ENCODE measurements around the gene LSS. TPM values are rescaled to one million over a fixed set of nuclear protein-coding genes. Genes with fewer than 3 reads are reported as not detected.

Gene LSS
- polyA plus RNA-seq, 1 donor from 2014 or later: 101 TPM

DNA sequence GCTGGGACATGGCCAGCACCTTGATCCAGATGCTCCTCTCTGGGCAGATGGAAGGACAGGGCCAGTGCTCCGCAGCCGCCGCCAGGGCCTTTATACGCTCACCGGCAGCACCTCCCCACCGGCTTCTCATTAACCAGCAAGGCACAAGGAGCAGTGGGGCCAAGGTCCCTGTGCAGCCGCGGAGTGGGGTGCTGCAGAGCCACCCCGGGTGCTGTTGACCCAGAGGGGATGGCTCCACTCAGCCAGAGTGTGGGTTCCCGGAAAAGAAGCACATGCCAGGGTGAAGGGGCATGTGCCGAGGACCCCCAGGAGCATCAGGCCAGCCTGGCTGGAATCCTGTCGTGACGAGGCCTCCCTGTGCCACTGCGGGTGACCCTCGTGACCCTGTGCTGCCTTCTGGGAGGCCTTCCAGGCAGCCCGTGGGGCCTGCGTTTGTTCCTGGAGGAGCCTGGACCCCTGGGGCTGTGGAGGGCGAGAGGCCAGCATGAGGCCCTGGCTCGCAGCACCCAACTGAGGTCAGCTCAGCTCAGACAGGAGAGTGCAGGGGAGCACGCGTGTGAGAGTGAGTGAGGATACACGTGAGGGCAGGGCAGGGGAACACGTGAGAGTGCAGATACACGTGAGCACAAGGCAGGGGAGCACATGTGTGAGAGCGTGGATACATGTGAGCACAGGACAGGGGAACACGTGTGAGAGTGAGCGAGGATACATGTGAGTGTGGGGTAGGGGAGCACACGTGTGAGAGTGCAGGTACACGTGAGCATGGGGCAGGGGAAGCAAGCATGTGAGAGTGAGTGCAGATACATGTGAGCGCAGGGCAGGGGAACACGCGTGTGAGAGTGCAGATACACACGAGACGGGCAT, 72.8 kb downstream of the LSS start, which contains the start of gene FTCD:
FTCD (minus strand) TSS at position 66 of the 864 bp plus-strand sequence; CDS start at position 10, 56 bp downstream.
- Histone ChIP-seq H3K36me3 (ENCODE audit: insufficient read depth, low read length) (no peaks in the 10 kb centered on the region), H3F3A (ENCODE audit: insufficient read depth, low read length, poor library complexity, severe bottlenecking) (no peaks in the 10 kb centered on the region), H3K79me2 (replicated peaks; ENCODE audit: insufficient read depth, low read length) (no peaks in the 10 kb centered on the region), H3K27me3 (ENCODE audit: insufficient read depth, low read depth, low read length) (no peaks in the 10 kb centered on the region), H3K9me3 (ENCODE audit: low read length) (no peaks in the 10 kb centered on the region), H3K4me2 (ENCODE audit: low read length) (no peak within 1 kb of the TSS), H3K9me2 (ENCODE audit: insufficient read depth, low read length) (no peaks in the 10 kb centered on the region), H3K4me3 (ENCODE audit: low read length) (no peak within 1 kb of the TSS), H2AFZ (ENCODE audit: low read depth, low read length) (no peak within 1 kb of the TSS), H4K20me1 (ENCODE audit: insufficient read depth) (no peaks in the 10 kb centered on the region), H3K27ac (ENCODE audit: low read length) (no peak within 1 kb of the TSS), H3K9ac (ENCODE audit: low read length) (no peak within 1 kb of the TSS)
- TF ChIP-seq CTCF (IDR thresholded peaks at IDR 0.05; ENCODE audit: poor library complexity, severe bottlenecking): no peak
- TF ChIP-seq RAD21 (conservative IDR thresholded peaks at IDR 0.05): no peak
- no peak for TF ChIP-seq POLR2AphosphoS5 (IDR thresholded peaks at IDR 0.05)
- TF ChIP-seq SMC3 (conservative IDR thresholded peaks at IDR 0.05; ENCODE audit: poor library complexity): no peak
- TF ChIP-seq EZH2 (IDR thresholded peaks at IDR 0.05; ENCODE audit: borderline replicate concordance, insufficient read depth, low read length, poor library complexity, severe bottlenecking): no peak

GRCh38 chr21:46154955-46155513, 73.5 kb downstream of the LSS start:
- no peaks in the 10 kb centered on the region for H3F3A ChIP-seq (ENCODE audit: insufficient read depth, low read length, poor library complexity, severe bottlenecking)
- H3K27ac ChIP-seq (ENCODE audit: low read length): no peak overlapping the region
- no peaks in the 10 kb centered on the region for H3K27me3 ChIP-seq (ENCODE audit: insufficient read depth, low read depth, low read length)
- TF ChIP-seq POLR2AphosphoS5 (IDR thresholded peaks at IDR 0.05) (no peak), EP300 (conservative IDR thresholded peaks at IDR 0.05; ENCODE audit: poor library complexity, severe bottlenecking) (no peak), TAF1 (IDR thresholded peaks at IDR 0.05; ENCODE audit: low read depth) (no peak), CTCF (IDR thresholded peaks at IDR 0.05; ENCODE audit: poor library complexity, severe bottlenecking) (no peak), SMC3 (conservative IDR thresholded peaks at IDR 0.05; ENCODE audit: poor library complexity) (no peak), EZH2 (IDR thresholded peaks at IDR 0.05; ENCODE audit: borderline replicate concordance, insufficient read depth, low read length, poor library complexity, severe bottlenecking) (no peak), MXI1 (conservative IDR thresholded peaks at IDR 0.05; ENCODE audit: poor library complexity, severe bottlenecking) (no peak), RAD21 (conservative IDR thresholded peaks at IDR 0.05) (no peak)
- TF ChIP-seq, protein P1, sequence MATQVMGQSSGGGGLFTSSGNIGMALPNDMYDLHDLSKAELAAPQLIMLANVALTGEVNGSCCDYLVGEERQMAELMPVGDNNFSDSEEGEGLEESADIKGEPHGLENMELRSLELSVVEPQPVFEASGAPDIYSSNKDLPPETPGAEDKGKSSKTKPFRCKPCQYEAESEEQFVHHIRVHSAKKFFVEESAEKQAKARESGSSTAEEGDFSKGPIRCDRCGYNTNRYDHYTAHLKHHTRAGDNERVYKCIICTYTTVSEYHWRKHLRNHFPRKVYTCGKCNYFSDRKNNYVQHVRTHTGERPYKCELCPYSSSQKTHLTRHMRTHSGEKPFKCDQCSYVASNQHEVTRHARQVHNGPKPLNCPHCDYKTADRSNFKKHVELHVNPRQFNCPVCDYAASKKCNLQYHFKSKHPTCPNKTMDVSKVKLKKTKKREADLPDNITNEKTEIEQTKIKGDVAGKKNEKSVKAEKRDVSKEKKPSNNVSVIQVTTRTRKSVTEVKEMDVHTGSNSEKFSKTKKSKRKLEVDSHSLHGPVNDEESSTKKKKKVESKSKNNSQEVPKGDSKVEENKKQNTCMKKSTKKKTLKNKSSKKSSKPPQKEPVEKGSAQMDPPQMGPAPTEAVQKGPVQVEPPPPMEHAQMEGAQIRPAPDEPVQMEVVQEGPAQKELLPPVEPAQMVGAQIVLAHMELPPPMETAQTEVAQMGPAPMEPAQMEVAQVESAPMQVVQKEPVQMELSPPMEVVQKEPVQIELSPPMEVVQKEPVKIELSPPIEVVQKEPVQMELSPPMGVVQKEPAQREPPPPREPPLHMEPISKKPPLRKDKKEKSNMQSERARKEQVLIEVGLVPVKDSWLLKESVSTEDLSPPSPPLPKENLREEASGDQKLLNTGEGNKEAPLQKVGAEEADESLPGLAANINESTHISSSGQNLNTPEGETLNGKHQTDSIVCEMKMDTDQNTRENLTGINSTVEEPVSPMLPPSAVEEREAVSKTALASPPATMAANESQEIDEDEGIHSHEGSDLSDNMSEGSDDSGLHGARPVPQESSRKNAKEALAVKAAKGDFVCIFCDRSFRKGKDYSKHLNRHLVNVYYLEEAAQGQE (IDR thresholded peaks at IDR 0.05; ENCODE audit: borderline replicate concordance): no peak
- no peaks in the 10 kb centered on the region for H3K9me2 ChIP-seq (ENCODE audit: insufficient read depth, low read length)
- H2AFZ ChIP-seq (ENCODE audit: low read depth, low read length): no peak overlapping the region
- no peak overlapping the region for H3K4me3 ChIP-seq (ENCODE audit: low read length)
- no peaks in the 10 kb centered on the region for H4K20me1 ChIP-seq (ENCODE audit: insufficient read depth)
- no peaks in the 10 kb centered on the region for H3K36me3 ChIP-seq (ENCODE audit: insufficient read depth, low read length)
- H3K79me2 ChIP-seq (replicated peaks; ENCODE audit: insufficient read depth, low read length): no peaks in the 10 kb centered on the region
- no peak overlapping the region for H3K9ac ChIP-seq (ENCODE audit: low read length)
- no peaks in the 10 kb centered on the region for H3K9me3 ChIP-seq (ENCODE audit: low read length)
- no peak overlapping the region for H3K4me2 ChIP-seq (ENCODE audit: low read length)

Measured in neural cell (in vitro differentiated cells).